Measurements from ENCODE around the gene MS4A12. TPM values are rescaled to one million over a fixed set of nuclear protein-coding genes. Genes with fewer than 3 reads are reported as not detected.
"Not testable (repeated sequence)": the region's sequence is repeated elsewhere in the genome, so short reads cannot be mapped to it uniquely, and the experiment has no call there.

Gene MS4A12
- polyA plus RNA-seq, 2 of the 4 experiments (the other 2 are of a cell fraction) = not detected

- FAIRE-seq = no peak
- CTCF ChIA-PET = no interaction called here
- H3K4me1 ChIP-seq = no peaks in the 10 kb centered on the region
- POLR2A ChIA-PET = no interaction called here
- H3K9me3 ChIP-seq = no peaks in the 10 kb centered on the region
- TF ChIP-seq RNF2 (IDR thresholded peaks at IDR 0.05; ENCODE audit: borderline replicate concordance, low read depth) = no peak
- TF ChIP-seq EHMT2 (IDR thresholded peaks at IDR 0.05; ENCODE audit: low read depth) = no peak
- no peak overlapping the region for H3K27ac ChIP-seq
- DNase-seq (ENCODE audit: low read depth in 1 of 2, low spot score in 1 of 2) = no peak
- no peak for ATAC-seq
- no peak overlapping the region for H3K4me3 ChIP-seq
- no peak overlapping the region for H3K4me2 ChIP-seq
Measured at GRCh38 chr11:60447846-60448245, 44.7 kb upstream of the MS4A12 start.

- CTCF ChIA-PET = not testable (repeated sequence)
Measured at GRCh38 chr11:60451185-60451584, 41.4 kb upstream of the MS4A12 start.

GRCh38 chr11:60454212-60454611 is 38.4 kb upstream of the MS4A12 start:
- DNase-seq (ENCODE audit: low read depth in 1 of 2, low spot score in 1 of 2) = no peak
- no peak for ATAC-seq
- no peak for TF ChIP-seq BHLHE40 (IDR thresholded peaks at IDR 0.05; ENCODE audit: low read depth, low read length)
- TF ChIP-seq NFE2L2 (conservative IDR thresholded peaks at IDR 0.05; ENCODE audit: low read length) = no peak
- TF ChIP-seq EHF (CRISPR knock-in tag; IDR thresholded peaks at IDR 0.05) = no peak
- TF ChIP-seq JUN (IDR thresholded peaks at IDR 0.05) = no peak
- TF ChIP-seq CEBPB (IDR thresholded peaks at IDR 0.05) = no peak
- TF ChIP-seq HOXB13 (CRISPR knock-in tag; IDR thresholded peaks at IDR 0.05; ENCODE audit: low read depth) = no peak
- TF ChIP-seq HMGXB4 (CRISPR knock-in tag; IDR thresholded peaks at IDR 0.05; ENCODE audit: borderline replicate concordance) = no peak
- no peak for TF ChIP-seq FOSL2 (IDR thresholded peaks at IDR 0.05)
- TF ChIP-seq FOSL2 (CRISPR knock-in tag; IDR thresholded peaks at IDR 0.05) = no peak
- no peak for TF ChIP-seq ESRRA (IDR thresholded peaks at IDR 0.05; ENCODE audit: borderline replicate concordance, low read length)
- TF ChIP-seq POLR2AphosphoS2 (conservative IDR thresholded peaks at IDR 0.05; ENCODE audit: low read length) = no peak
- TF ChIP-seq TP53 (CRISPR knock-in tag; IDR thresholded peaks at IDR 0.05) = no peak
- TF ChIP-seq HEYL (CRISPR knock-in tag; IDR thresholded peaks at IDR 0.05) = no peak
- TF ChIP-seq HOXA7 (CRISPR knock-in tag; IDR thresholded peaks at IDR 0.05) = no peak
- no peak for TF ChIP-seq CBX2 (IDR thresholded peaks at IDR 0.05; ENCODE audit: borderline replicate concordance, low read depth)
- no peak for TF ChIP-seq EP300 (IDR thresholded peaks at IDR 0.05)
- H3K4me1 ChIP-seq = no peaks in the 10 kb centered on the region
- FAIRE-seq = no peak
- POLR2A ChIA-PET = no interaction called here
- no peak overlapping the region for H3K4me3 ChIP-seq
- H3K4me2 ChIP-seq = no peak overlapping the region
- CTCF ChIA-PET = no interaction called here
- H3K9me3 ChIP-seq = no peaks in the 10 kb centered on the region
- no peak overlapping the region for H3K27ac ChIP-seq

More at GRCh38 chr11:60451185-60451584, 41.4 kb upstream of the MS4A12 start:
- WGBS (ENCODE audit: missing lambda C conversion rate) = 86% methylated on average over 13 of the region's 32 CpGs
- ATAC-seq; POLR2A ChIA-PET; FAIRE-seq; H3K4me1 ChIP-seq; H3K27ac ChIP-seq; H3K4me3 ChIP-seq; H3K4me2 ChIP-seq; DNase-seq (ENCODE audit: low read depth in 1 of 2, low spot score in 1 of 2); H3K9me3 ChIP-seq: not testable (repeated sequence)

- no peak within 1 kb of the TSS for H3K27ac ChIP-seq
- H3K4me2 ChIP-seq = no peak within 1 kb of the TSS
- DNase-seq (ENCODE audit: low read depth in 1 of 2, low spot score in 1 of 2) (no peak), ATAC-seq (no peak), FAIRE-seq (no peak)
- POLR2A ChIA-PET = no interaction called here
- CTCF ChIA-PET = no interaction called here
- no peaks in the 10 kb centered on the region for H3K9me3 ChIP-seq
- H3K4me1 ChIP-seq = no peaks in the 10 kb centered on the region
- H3K4me3 ChIP-seq = no peak within 1 kb of the TSS
- WGBS (ENCODE audit: missing lambda C conversion rate) = 0% methylated on average over 4 of the region's 4 CpGs
- TF ChIP-seq PHF8 (IDR thresholded peaks at IDR 0.05; ENCODE audit: borderline replicate concordance, low read depth) (no peak), RNF2 (IDR thresholded peaks at IDR 0.05; ENCODE audit: borderline replicate concordance, low read depth) (no peak), KDM5A (IDR thresholded peaks at IDR 0.05) (no peak), JUN (IDR thresholded peaks at IDR 0.05) (no peak), MYC (IDR thresholded peaks at IDR 0.05; ENCODE audit: borderline replicate concordance, low read length) (no peak)
Measured at GRCh38 chr11:60455531-60456042, 37.0 kb upstream of the MS4A12 start, which contains the start of gene MS4A1. Gene MS4A1, plus strand, starts transcription at chr11:60455847. Its CDS starts 6,528 bp downstream, at chr11:60462375.
